ENCODE results near the gene CDKAL1. TPM values are rescaled to one million over a fixed set of nuclear protein-coding genes. Genes with fewer than 3 reads are reported as not detected.

CDKAL1 gene
- total and polyA plus RNA-seq, 2 donors (not counting 3 experiments of a cell fraction or from before 2014, with no cell fraction given), result 6.1 to 20.5 TPM

DNA sequence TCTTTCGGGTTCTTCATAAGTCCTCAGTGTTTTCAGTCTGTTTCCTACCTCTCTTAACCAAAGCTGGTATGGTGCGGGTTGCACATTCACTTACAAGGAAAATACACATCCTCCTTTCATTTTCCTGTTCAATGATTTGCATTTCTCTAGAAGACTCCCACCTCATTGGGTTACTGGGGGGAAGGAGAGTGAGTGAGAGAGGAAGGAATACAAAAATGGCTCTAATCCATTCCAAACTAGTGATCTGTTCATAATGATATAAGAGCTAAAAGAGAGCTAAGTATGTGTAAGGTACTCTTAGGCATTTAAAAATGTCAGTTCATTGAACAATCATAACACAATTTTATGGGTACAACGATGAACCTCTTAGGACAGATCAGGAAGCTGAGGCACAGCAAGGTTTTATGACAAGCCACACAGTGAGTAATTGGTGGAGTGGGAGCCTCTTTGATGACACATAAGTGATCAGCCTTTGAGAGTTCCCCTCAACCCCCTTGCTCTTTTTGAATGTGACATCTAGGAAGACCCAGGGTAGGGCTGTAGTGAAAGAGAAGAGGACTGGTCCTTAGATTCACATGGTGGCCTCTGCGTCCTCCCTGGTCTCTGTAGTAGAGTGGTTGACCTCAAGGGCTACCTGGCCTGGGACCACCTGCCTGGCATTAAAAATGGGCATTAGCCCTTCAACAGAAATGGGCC is 730.9 kb downstream of the CDKAL1 start:
- intact Hi-C loops (cut with micrococcal nuclease) (no loop called here), dilution Hi-C loops (cut with MboI; ENCODE audit: extremely low pct_ligation_motif_present, low sequenced_read_pairs) (no loop called here)
- no TSS peak for BruUV-seq (replicated peaks)
- Histone ChIP-seq H3K36me3 (ENCODE audit: control insufficient read depth in 2 of 2, extremely low read depth in 1 of 2, insufficient read depth in 2 of 2, low read length in 2 of 2) (no peaks in the 10 kb centered on the region), H3K79me2 (ENCODE audit: control insufficient read depth, insufficient read depth, low read length) (no peaks in the 10 kb centered on the region), H3K9me1 (replicated peaks; ENCODE audit: control insufficient read depth, extremely low read depth, insufficient read depth, low read length) (no peaks in the 10 kb centered on the region), H3K4me2 (ENCODE audit: insufficient read depth, low read length) (no peak overlapping the region), H3K27me3 (ENCODE audit: control insufficient read depth in 2 of 2, insufficient read depth in 2 of 2, low read length in 2 of 2) (no peaks in the 10 kb centered on the region), H4K20me1 (replicated peaks; ENCODE audit: control insufficient read depth, extremely low read depth, insufficient read depth, low read length) (no peaks in the 10 kb centered on the region), H3K27ac (ENCODE audit: insufficient read depth, low read depth, low read length) (no peak overlapping the region), H2AFZ (ENCODE audit: low read depth, low read length) (no peak overlapping the region), H3K4me1 (ENCODE audit: control insufficient read depth, extremely low read depth, insufficient read depth, low read length) (no peaks in the 10 kb centered on the region), H3K9me3 (replicated peaks; ENCODE audit: control insufficient read depth, insufficient read depth, low read length) (no peaks in the 10 kb centered on the region), H3K9ac (replicated peaks; ENCODE audit: extremely low read depth, insufficient read depth, low read length) (no peak overlapping the region), H3K4me3 (replicated peaks in 1 of 3; ENCODE audit: insufficient read depth in 1 of 3, low read depth in 1 of 3, low read length in 3 of 3) (no peak overlapping the region)
- FAIRE-seq (no peak), DNase-seq (ENCODE audit: low read depth, low spot score) (no peak)
- no peak for TF ChIP-seq MYC (IDR thresholded peaks at IDR 0.05; ENCODE audit: low read depth, low read length)
- no peak for TF ChIP-seq JUN (IDR thresholded peaks at IDR 0.05; ENCODE audit: borderline replicate concordance, insufficient read depth, insufficient read length, low read depth)
- TF ChIP-seq EZH2 (IDR thresholded peaks at IDR 0.05; ENCODE audit: borderline replicate concordance, low read depth, low read length, severe bottlenecking), result no peak
- TF ChIP-seq POLR2A (IDR thresholded peaks at IDR 0.05; ENCODE audit: low read depth, low read length), result no peak
- TF ChIP-seq CTCF (IDR thresholded peaks at IDR 0.05; ENCODE audit: extremely low read depth in 1 of 2, insufficient read depth in 1 of 2, low read depth in 1 of 2, low read length in 2 of 2), result no peak
- no peak for TF ChIP-seq POLR2AphosphoS5 (IDR thresholded peaks at IDR 0.05; ENCODE audit: insufficient read depth, low read depth, low read length)
- no peak for TF ChIP-seq FOS (IDR thresholded peaks at IDR 0.05; ENCODE audit: borderline replicate concordance, insufficient read depth, low read length)
- TF ChIP-seq MAX (IDR thresholded peaks at IDR 0.05; ENCODE audit: insufficient read depth, insufficient read length), result no peak
- no peak for TF ChIP-seq GATA2 (IDR thresholded peaks at IDR 0.05; ENCODE audit: insufficient read depth, insufficient read length, low read depth, low read length)
- ChIA-PET CTCF (interaction anchor here (0.9 kb wide), 1 partner anchor 39 kb away, joined by 3 read pairs; no protein-coding TSS in a partner anchor), POLR2A (no interaction called here)
